Tongue (tissue), 2 donors: Measurements from ENCODE around the gene SLF1. TPM values are rescaled to one million over a fixed set of nuclear protein-coding genes. Genes with fewer than 3 reads are reported as not detected.

ENCODE experiments used
- DNase-seq: peaks from one replicate; pipeline ENCODE4 v3.0.0-alpha.2; 2015
- total RNA-seq: library from RNA; depleted of rRNA; stranded (reverse); fragments of >200 nt; gene quantifications from one replicate; pipeline ENCODE4 v1.2.3, GENCODE V29; 2014

The SLF1 gene
- total RNA-seq, 1 donor from 2014 or later: 22.3 TPM

DNA sequence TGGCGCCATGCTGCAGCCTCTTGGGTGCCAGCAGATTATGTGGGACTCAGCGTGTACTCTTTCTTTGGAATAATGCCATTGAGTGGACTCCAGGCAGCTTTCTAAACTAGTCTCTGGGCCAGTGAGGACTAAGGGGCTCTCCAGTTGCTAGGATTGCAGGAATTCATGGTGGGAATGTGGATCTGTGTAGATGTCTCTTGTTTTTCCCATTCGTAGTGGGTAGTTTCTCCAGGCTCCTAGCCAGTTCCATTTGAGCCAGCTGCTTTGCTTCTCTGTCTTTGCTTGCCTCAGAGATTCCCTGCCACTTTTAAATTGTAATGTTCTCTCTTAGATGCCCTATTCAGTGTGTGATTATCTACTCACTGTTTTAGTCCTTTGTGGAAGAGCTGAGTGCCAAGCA lies 42.6 kb downstream of the SLF1 start:
- no peak for DNase-seq

- no peak for DNase-seq
Measured at GRCh38 chr5:94667937-94668336, 49.5 kb downstream of the SLF1 start.

DNA sequence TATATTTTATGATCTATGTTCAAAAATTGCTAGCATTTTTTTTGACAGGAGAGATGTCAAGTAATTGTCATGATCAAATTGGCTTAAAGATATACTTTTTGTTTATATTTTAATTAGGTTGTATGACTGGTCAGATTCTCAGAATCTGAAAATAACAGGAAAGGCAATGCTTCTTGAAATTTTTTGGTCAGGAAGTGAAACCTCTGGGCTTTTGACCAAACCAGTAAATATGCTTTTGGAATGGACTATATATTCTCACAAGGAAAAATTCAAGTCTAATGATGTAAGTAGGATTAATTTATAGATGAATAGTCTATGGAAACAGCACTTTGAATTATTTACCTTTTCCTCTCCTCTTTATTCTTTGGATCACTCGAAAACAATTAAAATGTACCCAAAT lies 52.3 kb downstream of the SLF1 start:
- no peak for DNase-seq

DNA sequence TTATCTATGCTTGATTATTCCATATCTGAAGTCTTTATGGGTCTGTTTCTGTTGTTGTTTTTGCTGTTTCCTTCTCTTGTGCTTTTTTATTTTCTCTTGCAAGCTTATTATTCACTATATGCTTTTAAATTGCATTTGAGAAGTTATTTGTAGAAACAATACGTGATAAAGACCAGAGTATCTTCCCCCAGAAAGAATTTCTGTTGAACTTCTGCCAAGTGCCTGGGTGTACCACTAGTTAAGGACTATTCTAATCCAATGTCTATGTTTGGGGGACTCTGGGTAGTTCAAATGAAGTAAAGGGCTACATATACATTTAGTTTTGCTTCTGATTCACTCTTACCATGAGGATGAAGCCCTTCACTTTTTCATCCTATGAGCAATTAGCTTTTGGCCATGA lies 54.3 kb downstream of the SLF1 start:
- no peak for DNase-seq

DNA sequence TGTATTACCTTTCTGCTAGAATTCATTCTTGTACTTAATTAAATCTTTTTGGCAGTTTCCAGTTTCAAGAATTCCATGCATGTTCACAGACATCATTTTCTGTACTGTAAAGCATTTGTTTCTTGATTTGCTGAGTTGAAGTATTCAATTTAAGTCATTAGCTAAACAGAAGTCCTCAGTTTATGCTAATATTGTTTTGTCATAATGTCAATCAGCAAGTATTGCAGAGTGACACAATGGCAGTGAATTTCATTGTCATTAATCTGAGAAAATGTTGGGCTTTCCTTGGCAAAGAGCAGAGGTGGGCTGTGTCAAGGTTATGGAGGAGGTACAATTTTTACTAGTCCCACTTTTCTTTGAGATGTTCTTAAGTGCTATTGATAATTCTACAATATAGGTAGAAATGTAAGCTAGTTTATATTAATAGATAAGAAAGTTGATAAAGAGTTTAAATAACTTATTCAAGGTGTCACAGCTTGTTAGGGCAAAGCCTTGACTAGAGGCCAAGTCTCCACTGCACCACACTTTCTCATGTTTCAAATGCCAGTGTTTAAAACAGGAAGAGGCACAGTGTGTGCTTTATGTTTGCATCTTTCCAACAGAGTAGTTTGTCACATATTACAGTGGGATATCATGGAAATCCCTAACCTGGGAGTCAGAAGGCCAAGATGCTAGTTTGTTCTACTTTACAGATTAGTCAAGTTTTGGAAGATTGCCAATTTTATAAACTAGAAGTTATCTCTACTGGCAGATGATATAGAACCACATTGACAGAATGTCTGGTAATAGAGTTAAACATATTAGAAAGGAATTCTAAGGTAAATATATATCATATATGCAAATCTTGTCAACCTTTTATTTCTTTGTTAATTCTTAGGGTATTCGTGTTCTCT lies 56.3 kb downstream of the SLF1 start:
- no peak for DNase-seq

- DNase-seq: no peak
Measured at GRCh38 chr5:94675965-94676618, 57.6 kb downstream of the SLF1 start.

- peak; percentile 13 for DNase-seq
Measured at GRCh38 chr5:94682814-94683520, 64.5 kb downstream of the SLF1 start.

GRCh38 chr5:94689908-94690307 lies 71.4 kb downstream of the SLF1 start:
- peak; percentile 38 for DNase-seq

- DNase-seq: peak; percentile 26
Measured at GRCh38 chr5:94690778-94691177, 72.3 kb downstream of the SLF1 start.

DNA sequence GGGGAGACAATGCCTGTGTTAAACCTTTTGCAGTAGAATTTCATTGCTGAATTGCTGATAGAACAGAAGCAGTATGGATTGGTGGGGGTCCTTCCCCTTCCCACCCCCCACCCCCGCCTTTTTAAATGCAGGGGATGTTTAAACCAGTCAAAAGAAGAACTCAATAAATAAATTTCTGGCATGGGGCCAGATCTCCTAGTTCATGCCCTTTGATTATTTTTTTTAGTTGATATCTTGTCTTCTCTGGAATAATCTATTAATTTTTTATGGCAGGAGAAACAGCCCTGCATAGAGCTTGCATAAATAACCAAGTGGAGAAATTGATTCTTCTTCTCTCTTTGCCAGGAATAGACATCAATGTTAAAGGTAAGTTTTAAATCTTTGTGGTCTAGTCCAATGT lies 72.8 kb downstream of the SLF1 start:
- no peak for DNase-seq

DNA sequence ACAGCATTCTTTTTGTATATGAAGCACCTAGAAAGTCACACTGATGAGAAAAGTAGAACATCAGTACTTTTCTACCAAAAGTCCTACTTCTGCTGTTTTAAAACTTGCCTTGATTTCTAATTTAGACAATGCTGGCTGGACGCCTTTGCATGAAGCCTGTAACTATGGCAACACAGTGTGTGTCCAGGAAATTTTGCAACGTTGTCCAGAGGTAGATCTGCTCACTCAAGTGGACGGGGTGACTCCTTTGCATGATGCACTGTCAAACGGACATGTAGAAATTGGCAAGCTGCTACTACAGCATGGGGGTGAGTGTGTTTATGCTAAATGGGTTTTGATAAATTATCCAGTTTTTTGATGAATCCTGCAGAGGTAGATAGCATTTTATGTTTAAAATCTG lies 73.5 kb downstream of the SLF1 start:
- DNase-seq: peak; percentile 56

DNA sequence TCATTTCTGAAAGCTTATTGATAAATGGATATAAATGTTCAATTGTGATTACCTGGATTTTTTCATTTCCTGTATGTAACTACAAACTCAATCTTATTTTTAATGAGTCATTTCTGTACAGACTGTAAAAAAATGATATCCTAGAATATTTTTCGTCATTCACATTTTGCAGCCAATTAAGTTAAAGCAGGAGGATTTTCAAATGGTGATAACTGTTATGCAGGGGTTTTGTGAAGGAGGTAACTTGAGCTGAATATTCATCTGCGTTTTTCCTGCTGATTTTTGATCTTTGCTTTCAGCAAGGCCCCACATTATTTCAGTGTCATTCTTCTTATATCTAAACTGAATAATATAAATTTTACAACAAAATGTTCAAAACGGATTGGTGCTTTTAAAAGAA lies 74.1 kb downstream of the SLF1 start:
- DNase-seq: no peak

DNA sequence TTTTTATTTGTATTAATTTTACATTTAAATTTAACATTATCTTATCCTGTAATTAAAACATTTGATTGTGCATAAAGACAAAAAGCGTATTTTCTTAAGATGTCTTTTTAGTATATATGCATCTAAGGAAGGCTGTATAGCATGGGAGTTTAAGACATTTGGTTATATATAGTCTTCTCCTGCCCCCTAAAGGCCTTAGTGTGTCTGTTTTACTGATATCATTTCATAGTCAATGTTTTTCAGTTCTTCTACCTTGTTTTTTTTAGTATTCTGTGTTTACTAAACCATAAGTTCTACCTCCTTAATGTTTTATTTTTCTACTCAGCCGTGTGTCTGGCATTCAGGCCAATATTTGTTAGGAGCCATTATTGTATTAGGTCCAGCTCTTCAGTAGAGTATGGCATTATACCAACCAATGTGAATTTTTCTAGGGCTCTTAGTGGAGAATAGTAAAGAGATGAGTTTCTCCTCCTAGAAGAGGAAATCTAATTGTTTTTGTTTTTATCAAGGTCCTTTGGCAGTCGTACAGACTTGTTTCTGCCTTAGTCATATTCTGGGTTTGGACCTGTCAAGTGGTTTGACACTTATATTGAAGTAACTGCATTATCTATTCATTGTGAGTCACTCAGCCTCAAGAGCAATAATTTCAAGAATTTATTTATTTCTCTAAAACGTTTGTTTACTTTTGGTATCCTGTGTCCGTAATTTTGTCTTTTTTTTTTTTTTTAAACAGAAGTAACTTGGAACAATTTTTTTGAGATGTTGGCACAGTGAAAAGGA lies 74.8 kb downstream of the SLF1 start:
- peak; percentile 78 for DNase-seq

GRCh38 chr5:94693845-94694370 lies 75.4 kb downstream of the SLF1 start:
- DNase-seq: no peak

DNA sequence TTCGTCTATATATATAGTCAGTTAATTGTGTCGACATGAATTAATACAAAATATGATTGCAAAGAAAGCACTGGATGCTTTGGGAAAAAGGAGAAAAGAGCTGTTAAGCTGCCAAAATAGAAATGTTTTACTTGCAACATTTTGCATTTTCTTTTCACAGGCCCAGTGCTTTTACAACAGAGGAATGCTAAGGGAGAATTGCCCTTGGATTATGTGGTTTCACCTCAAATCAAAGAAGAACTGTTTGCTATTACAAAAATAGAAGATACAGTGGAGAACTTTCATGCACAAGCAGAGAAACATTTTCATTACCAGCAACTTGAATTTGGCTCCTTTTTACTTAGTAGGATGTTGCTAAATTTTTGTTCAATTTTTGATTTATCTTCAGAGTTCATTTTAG lies 76.2 kb downstream of the SLF1 start:
- DNase-seq: no peak

- DNase-seq: no peak
Measured at GRCh38 chr5:94698197-94698596, 79.7 kb downstream of the SLF1 start.

DNA sequence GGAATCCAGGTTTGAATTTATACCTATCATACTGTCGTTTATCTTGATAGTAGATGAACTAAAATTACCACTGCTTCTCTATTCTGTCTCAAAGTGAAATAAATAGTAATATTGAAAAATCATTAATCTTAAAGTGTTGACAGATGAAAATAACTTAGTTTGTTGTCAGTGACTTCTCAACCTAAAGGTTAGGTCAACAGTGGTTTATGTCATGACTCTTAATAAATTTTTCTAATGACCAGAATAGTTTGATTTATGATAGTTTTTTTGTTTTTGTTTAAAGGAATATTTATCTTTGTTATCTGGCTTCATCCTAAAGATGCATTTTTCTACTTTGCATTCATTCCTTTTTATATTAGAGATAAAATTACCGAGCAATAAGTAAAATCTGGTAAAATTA lies 81.1 kb downstream of the SLF1 start:
- DNase-seq: no peak

- DNase-seq: no peak
Measured at GRCh38 chr5:94700592-94700991, 82.1 kb downstream of the SLF1 start.

DNA sequence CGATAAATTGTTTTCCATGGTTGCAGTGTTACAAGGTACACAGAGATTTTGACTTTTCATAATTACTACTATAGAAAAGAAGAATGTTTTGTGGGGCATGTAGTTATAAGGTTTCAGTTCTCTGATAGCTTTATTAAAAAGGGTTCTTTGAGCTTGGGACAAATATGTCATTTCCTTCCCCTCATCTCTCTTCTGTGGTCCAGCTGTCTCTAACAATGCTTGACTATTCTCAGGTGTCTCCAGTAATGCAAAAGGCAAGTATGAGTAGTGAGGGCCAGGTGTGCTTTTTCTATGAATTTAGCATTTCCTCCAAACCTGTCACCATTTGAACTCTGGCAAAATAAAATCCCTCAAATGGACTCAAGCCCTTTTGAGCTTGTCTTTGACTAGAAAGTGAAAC lies 84.3 kb downstream of the SLF1 start:
- no peak for DNase-seq

GRCh38 chr5:94705427-94705826 lies 87.0 kb downstream of the SLF1 start:
- no peak for DNase-seq

- DNase-seq: peak; percentile 22
Measured at GRCh38 chr5:94707359-94707758, 88.9 kb downstream of the SLF1 start.

DNA sequence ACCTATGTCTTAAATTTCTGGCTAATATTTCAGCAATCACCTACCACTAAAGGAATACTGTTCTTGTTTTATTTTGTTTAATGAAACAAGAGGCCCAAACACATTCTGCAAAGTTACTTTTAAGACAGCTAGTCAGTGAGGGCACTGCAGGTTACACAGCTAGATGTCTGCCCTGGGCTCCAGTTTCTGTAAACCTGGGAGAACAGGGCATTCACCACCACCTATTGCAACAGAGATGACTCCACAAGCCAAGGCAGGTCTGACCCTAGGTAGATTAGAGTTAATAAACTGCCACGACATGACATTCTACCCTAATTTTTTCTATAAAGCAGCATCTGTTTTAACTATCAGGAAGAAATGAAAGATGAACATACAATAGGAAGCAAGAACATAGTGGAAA lies 90.8 kb downstream of the SLF1 start:
- DNase-seq: no peak
